HG03045 (cell line): ENCODE results near the gene SRSF11.

Source experiments
- ATAC-seq: cut with Tn5 transposase; IDR thresholded peaks from one replicate; pipeline ENCODE4 v1.9.1; 2021; ENCODE audit warnings: mild to moderate bottlenecking, moderate library complexity; ENCODE audit not compliant: unreplicated experiment

SRSF11 gene

DNA sequence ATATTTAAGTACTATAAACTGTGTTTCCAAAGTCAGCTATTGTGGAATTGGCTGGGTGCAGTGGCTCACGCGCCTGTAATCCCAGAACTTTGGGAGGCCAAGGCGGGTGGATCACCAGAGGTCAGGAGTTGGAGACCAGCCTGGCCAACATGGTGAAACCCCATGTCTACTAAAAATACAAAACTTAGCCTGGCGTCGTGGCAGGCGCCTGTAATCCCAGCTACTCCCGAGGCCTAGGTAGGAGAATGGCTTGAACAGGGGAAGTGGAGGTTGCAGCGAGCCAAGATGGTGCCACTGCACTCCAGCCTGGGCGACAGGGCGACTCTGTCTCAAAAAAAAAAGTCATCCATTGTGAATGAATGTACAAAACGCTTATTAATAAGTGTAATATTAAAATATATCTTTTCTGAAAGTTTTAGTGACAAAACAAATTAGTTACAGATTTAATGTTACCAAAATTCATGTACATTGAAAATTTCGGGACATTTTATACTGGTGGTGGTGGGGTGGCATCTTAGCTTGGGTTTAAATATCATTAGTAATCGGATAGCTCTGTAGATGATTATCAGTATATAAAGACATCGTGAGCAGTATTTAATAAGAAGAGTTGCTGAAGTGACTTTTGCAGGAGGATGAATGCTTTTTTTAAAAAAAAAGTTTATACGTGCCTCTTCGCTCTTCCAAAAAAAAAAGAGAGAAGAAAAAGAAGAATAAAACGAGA is 503 bp upstream of the SRSF11 start:
- peak; percentile 1 for ATAC-seq

DNA sequence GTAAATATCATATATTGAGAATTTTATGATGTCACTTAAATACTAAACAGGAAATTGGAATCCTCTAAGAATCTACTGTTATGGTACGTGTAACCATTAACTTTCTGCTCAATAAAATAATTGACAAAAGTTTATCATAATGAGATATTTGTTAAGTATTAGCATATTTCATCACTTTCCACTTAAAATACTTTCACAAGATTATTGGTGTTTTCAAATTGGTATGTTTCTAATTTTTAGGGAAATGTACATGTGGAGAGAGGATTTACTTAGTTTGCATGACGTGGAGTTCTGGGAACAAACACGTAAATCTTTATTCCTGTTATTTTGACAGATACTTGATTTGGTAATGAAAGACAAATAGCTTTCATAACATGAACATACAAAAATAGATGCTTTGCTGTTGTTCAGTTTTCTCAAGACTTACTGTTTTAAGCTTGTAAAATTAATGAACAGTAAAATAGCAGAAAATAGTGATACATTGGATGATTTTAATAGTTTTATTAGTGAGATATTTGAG is 1.6 kb downstream of the SRSF11 start:
- ATAC-seq: no peak

DNA sequence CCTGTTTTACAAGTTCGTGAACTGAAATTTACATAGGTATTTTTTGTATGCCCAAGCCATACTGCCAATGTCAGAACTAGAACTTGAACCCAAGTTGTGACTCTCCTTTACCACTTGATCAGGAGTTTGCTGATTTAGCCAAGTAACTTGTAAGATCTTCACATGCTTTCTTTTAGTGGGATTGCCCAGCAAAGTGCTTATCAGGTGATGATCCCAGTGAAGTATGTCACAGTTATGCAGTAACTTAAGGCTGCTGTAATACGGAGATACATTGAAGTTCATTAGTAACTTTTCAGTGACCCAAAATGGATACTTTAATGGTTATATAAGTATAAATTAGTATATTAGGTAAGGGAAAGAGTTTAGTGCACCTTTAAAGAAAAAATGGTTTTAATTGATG is 3.8 kb downstream of the SRSF11 start:
- ATAC-seq: no peak

DNA sequence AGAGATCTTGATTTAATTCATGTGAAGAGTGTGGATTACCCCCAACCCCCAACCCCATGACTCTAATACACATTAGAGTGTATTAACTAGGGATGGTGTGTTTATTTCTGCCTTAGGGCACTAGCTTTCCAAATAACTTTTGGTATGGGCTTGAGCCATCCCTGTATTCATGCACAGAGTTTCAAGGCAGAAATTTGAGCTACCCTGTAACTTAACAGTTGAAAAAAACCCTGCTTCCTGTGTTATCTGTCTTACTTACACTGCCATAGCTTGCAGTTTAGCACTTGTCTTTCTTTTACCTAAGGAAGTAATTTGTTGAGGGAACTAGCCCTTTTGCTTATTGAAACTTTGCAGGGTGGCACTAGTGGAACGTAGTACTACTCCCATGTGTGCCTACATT is 6.3 kb downstream of the SRSF11 start:
- no peak for ATAC-seq

DNA sequence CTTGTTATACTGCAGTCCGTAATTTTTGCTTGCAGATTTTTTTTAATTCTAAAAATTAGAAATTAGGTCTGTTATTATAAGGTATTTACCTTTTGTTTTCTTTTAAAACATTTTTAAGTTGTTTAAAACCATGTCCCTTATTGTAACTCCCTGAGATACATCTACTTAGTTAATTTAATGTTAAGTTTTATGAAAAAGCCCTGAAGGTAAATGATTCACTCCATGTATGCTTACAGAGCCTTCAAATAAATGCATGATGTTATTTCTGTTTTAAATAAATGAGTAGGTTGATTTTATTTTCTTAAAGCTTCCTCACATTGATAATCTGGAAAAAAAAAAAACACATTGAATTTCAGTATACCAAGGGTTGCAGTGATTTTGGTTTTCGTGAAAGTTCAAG is 7.5 kb downstream of the SRSF11 start:
- no peak for ATAC-seq

DNA sequence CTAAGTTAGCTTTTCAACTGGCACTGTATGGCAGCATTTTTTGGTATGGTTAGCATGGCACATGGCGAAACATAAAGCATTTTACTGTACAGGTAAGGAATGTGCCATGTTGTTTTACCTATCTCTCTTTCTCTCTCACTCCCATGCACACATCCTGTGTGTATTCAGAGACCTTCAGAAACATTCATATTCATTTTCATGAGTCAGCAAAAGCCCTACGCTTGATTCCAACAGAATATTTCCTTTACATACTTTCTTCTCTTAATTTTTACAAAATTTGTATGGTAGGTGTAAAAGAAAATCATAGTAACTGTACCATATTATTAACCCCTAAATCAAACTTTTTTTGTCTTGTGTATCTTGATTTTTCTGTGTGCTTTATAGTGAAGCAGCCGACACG is 10.3 kb downstream of the SRSF11 start:
- no peak for ATAC-seq

DNA sequence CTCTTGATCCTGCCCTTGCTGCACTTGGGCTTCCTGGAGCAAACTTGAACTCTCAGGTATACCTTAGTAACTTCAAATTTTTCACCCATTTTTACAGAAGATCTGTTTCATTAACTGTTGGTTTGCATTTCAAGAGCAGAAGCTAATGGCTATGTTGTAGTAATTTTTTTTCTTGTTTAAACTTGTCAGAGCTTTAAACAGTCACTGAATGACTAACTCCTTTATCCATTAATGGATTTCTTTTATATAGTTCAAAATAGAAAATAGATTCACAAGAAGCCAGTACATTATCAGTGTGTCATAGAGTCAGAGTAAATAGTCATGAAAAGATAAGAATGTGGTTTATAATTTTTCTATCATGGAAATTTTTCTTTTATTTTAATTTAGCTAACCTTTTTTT is 13.6 kb downstream of the SRSF11 start:
- no peak for ATAC-seq

DNA sequence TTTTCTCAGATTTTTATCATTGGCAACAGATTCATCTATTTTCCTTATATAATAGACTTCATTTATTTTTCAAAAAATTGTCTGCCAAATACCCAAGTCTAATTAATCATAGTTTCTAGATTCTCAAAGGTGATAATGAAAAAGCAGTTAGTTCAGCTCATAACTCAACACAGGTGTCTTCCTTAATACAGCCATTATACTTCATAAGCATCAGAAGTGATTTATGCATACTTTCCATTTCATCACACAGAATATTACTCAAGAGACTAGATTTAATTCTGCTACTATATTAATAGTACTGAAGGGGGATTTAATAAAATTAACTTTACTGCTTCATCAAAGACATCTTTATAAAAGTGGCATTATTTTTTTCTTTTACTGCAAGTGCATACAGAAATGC is 18.8 kb downstream of the SRSF11 start:
- ATAC-seq: no peak

DNA sequence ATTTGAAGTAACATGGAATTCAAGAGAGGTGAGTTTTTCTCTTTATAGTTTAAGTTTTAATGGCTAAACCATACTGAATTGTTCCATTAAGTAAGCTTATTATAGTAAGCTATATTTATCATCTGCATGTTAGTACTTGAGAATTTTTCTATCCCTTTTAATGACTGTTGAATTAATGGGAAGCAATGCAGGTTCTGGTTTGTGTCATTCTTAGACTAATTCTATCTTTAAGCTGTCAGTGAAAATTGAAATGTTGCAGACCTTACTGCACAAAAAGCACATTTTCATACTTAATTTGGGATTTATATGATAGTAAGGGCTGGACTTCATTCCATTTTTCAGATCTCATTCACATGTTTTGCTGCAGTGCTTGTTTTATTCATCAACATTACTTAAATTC is 25.9 kb downstream of the SRSF11 start:
- no peak for ATAC-seq

DNA sequence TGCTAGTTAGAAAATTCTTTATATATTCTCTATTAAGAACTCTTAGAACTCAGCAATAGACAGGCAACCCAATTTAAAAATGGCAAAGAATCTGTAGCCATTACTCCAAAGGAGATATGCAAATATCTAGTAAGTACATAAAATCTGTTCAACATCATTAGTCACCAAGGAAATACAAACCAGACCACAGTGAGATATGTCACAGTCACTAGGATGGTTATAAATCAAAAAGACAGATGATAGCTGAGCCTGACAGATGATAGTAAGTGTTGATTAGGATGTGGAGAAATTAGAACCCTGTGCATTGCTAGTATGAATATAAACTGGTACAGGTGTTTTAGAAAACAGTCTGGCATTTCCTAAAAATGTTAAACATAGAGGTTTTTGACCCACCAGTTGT is 26.6 kb downstream of the SRSF11 start:
- ATAC-seq: no peak

DNA sequence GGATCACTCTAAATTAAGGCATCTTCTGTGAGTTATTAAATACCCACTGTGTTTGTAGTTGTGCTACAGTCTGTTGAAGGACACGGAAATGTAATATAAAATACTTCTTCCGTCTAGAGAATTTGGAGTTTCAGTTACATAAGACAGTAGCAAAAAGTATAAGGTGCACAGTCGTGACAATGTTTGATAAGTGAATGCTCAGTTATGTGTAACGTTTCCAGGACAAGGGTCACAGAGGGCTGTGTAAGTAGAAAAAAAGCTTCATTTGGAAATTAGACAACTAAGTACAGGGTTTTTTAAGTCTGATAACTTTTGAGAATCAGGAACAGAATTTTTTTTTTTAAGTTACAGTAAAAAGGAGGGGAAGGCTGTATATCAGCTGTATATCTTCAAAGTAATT is 27.5 kb downstream of the SRSF11 start:
- ATAC-seq: no peak

DNA sequence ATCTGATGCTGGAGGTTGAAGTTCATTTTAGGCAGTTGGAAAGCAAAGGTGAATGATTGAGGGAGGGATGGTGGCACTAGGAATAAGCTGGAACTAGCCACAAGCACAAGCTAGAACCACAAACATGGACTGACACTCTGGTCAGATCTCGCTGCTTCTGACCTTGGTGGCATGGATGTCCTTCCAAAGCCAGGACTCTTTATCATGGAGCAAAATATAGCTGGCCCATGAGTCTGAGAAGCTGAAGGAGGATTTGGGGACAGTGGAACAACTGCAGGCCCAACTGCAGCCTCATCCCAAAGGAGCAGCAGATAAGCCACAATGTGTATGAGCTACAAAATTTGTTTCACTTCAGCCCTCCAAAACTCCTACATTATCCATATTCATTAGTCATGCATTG is 35.5 kb downstream of the SRSF11 start:
- no peak for ATAC-seq

DNA sequence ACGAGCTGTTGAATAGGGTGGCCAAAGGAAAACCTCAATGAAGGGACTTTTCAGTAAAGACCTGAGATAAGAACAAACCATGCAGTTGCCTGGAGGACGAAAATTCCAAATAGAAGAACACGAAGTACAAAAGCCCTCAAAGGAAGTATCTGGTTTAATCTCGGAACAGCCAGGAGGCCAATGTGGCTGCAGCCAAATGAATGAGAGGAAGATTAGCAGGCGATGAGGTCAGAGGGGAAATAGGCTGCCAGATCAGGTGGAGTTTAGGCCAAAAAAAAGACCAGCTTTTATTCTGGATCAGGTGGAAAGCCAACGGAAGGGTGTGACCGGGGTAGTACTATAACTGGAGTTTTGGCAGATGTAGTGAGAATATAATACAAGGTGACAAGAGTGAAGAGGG is 43.7 kb downstream of the SRSF11 start:
- no peak for ATAC-seq

DNA sequence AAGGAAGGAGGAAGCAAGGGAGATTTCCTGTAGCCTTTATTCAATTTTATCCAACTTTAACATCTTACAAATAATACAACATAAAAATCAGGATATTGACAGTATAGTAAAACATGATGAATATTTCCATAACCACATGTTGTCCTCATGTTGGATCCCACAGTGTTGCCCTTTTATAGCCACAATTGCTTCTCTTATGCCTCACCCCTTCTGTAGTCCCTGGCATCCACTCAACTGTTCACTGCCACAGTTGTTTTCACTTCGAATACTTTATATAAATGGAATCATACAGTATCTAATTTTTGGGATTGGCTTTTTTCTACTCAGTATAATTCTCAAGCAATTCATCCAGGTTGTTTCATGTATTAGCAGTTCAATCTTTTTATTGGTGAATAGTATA is 44.8 kb downstream of the SRSF11 start:
- no peak for ATAC-seq

DNA sequence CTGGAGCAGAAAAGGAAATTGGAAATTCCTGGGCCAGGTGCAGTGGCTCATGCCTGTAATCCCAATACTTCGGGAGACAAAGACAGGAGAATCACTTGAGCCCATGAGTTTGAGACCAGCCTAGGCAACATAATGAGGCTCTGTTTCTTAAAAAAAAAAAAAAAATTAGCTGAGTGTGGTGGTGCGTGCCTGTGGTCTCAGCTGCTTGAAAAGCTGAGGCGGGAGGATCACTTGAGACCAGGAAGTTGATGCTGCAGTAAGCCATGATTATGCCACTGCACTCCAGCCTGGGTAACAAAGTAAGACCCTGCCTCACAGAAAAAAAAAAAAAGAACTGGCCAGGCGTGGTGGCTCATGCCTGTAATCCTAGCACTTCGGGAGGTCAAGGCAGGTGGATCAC is 56.7 kb downstream of the SRSF11 start:
- no peak for ATAC-seq

DNA sequence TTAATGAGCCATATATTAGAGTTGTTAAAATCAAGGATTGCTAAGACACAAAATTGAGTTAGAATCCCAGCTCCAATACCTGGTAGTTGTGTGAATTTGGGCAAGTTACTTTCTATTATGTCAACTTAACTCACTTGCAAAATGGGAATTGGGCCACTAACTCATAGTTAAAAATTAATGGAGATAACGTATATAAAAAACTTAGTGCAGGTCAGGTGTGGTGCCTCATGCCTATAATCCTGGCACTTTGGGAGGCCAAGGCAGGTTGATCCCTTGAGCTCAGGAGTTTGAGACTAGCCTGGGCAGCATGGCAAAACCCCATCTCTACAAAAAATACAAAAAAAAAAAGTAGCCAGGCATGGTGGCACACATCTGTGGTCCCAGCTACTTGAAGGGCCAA is 57.5 kb downstream of the SRSF11 start:
- no peak for ATAC-seq

DNA sequence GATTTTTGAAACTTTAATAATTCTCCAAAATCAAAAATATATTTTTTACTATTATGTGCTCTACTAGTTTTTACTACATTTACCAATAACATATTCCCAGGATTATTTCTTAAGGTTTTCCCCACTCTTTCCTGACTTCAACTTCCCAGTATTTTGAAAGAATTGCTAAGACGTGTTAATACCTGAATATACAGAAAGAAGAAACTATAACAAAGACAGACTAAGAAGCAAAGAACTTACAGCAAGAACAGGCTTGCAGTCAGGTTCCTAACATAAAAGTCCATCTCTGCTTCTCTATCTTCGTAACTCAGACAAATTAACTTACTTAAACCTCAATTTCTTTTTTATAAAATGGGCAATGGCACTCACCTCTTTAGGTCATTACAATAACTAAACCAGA is 63.2 kb downstream of the SRSF11 start:
- ATAC-seq: no peak

DNA sequence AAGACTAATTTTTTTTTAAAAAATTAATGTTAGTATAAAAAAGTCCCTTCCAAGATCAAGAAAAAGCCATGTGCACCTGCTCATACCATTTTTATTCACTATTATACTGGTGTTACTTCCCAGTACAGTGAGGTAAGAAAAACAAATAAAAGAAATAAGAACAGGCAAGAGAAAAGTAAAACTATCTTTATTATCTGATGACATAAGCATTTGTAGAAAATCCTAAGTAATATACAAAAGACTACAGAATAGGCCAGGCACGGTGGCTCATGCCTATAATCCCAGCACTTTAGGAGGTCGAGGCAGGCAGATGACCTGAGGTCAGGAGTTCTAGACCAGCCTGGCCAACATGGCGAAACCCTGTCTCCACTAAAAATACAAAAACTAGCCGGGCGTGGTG is 65.3 kb downstream of the SRSF11 start:
- ATAC-seq: no peak

DNA sequence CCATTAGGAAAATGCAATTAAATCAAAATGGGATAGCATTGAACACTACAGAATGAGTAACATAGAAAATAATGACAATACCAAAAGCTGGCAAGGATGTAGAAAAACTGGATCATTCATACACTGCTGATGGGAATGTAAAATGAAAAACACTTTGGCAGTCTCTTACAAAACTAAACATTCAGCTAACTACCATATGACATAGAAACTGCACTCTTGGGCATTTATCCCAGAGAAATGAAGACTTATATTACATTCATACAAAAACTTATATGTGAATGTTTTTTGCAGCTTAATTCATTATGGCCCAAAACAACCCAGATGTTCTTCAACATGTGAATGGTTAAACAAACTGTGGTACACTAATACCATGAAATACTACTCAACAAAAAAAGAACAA is 67.0 kb downstream of the SRSF11 start:
- no peak for ATAC-seq

DNA sequence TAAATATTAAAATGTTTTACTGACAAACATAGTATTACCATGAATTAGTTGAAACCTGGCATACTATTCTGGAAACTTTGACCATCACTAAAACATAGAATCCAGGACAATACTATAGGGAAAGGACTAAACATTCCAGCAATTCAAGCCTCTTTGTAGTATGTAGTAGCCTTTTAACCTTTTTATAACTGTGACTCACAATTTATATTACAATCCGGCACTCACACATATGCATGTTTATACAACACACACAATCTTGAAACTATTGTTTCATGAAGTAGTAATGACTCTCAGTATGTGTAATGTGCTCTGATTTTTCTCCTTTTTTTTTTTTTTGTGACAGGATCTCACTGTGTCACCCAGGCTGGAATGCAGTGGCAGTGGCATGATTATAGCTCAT is 69.0 kb downstream of the SRSF11 start:
- no peak for ATAC-seq

DNA sequence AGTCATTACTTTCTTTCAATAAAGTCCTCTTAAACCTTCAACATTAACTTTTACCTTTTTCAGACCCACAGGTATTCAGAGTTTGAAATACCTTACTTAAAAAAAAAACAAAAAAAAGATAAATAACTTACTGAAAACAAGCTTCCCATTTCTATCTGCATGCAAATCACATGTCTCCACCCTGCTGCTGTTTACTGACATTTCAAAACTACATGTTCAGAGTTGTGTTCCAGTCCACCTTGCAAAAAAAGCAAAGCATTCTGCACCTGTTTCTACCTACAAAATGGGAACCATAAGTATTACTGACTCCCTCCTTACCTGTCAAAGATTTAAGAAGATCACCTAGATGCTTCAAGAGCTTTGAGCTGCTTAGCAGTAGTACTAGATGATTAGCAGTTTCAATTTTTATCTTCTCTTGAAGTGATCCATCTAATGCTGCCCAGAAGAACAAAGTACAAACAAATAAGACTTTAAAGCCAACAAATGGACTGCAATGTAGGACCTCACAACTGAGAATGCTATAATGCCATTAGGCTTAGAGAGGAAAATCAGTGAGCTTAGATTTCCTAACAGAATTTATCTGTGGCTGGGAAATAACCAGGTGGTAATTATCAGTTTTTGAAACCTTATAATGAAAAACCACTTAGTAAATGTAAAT is 72.1 kb downstream of the SRSF11 start:
- no peak for ATAC-seq

DNA sequence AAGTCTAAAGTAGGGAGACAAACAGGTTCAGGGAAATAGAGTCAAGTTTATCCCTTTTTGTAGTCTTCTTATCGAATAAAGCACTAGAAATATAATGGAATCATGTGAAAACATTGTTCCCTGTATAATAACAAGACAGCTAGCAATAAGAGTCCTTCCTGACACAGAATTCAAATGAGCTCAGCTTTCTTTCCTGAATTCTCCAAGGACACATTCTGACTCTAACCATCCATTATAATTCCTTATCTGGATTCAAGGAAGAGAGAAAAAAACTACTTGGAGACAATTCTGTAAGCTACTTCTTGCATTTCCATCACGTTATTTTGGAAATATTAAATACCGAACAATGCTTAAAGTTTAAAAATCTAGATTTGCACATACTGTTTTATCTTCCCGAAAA is 74.6 kb downstream of the SRSF11 start:
- no peak for ATAC-seq

DNA sequence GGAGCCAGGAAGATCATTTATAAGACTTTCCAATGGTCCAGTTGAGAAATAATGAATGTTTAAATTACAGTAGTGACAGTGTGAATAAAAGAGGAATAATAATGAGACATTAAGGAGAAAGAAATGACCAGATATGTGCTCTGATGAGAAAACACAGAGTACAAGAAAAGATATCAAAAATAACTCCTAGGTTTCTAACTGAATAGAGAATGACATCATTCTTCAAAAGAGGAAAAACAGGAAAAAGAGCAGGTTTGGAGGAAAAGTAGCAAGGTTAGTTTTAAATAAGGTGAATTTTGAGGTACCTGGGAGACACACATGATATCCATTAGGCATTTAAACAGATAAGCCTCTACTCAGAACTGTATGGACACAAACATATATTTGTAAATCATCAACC is 78.3 kb downstream of the SRSF11 start:
- no peak for ATAC-seq
